ENCODE results near the gene CBY2. TPM values are rescaled to one million over a fixed set of nuclear protein-coding genes. Genes with fewer than 3 reads are reported as not detected.
"Not testable (repeated sequence)": the region's sequence is repeated elsewhere in the genome, so short reads cannot be mapped to it uniquely, and the experiment has no call there.

The CBY2 gene
- total and polyA plus RNA-seq, 2 experiments from 2014 or later = 0.15 to 0.42 TPM

GRCh38 chr13:45659536-45659935, 42.6 kb upstream of the CBY2 start:
- H3K4me1 ChIP-seq (ENCODE audit: insufficient read depth) = no peaks in the 10 kb centered on the region
- Mint-ChIP-seq H3K9me3 (peaks cover 7% of the 10 kb centered on the region; the same call in 2 of the 3 replicates), H3K4me3 (no peak overlapping the region), H3K4me1 (no peaks in the 10 kb centered on the region), H3K27me3 (ENCODE audit: insufficient read depth, low read depth, poor library complexity) (no peaks in the 10 kb centered on the region), H3K36me3 (ENCODE audit: low read depth) (no peaks in the 10 kb centered on the region), H3K27ac (no peak overlapping the region)
- no peak for DNase-seq (ENCODE audit: low spot score)
- TF ChIP-seq EZH2phosphoT487 (IDR thresholded peaks at IDR 0.05; ENCODE audit: unreplicated experiment) = no peak
- TF ChIP-seq ZNF462 (CRISPR knock-in tag; IDR thresholded peaks at IDR 0.05) = no peak
- TF ChIP-seq EZH2 (IDR thresholded peaks at IDR 0.05; ENCODE audit: low read depth, unreplicated experiment) = no peak
- no peak for TF ChIP-seq NANOG (IDR thresholded peaks at IDR 0.05; ENCODE audit: borderline replicate concordance)
- no peak for TF ChIP-seq JUNB (IDR thresholded peaks at IDR 0.05; ENCODE audit: unreplicated experiment)
- TF ChIP-seq STAT1 (IDR thresholded peaks at IDR 0.05; ENCODE audit: unreplicated experiment) = no peak
- no peak for TF ChIP-seq ETS1 (IDR thresholded peaks at IDR 0.05)
- no peak for TF ChIP-seq POLR2AphosphoS5 (IDR thresholded peaks at IDR 0.05; ENCODE audit: low read depth)
- TF ChIP-seq CREB1 (CRISPR knock-in tag; IDR thresholded peaks at IDR 0.05; ENCODE audit: low read depth) = no peak
- no peak for TF ChIP-seq ZNF331 (CRISPR knock-in tag; IDR thresholded peaks at IDR 0.05; ENCODE audit: low read depth)
- TF ChIP-seq CTCF (conservative IDR thresholded peaks at IDR 0.05; ENCODE audit: low read depth in 2 of 2) = no peak
- TF ChIP-seq ZNF114 (CRISPR knock-in tag; IDR thresholded peaks at IDR 0.05) = no peak
- no peaks in the 10 kb centered on the region for H3K27me3 ChIP-seq (ENCODE audit: insufficient read depth)
- H3F3A ChIP-seq (replicated peaks; ENCODE audit: low read depth) = no peaks in the 10 kb centered on the region
- H3K4me2 ChIP-seq = no peak overlapping the region
- no peaks in the 10 kb centered on the region for H3K36me3 ChIP-seq (ENCODE audit: insufficient read depth)
- H4K20me1 ChIP-seq (replicated peaks; ENCODE audit: insufficient read depth) = no peaks in the 10 kb centered on the region
- no peak overlapping the region for H2AFZ ChIP-seq
- H3K4me3 ChIP-seq = no peak overlapping the region
- H3K27ac ChIP-seq (ENCODE audit: low read depth) = no peak overlapping the region
- ATAC-seq = no peak
- peaks cover 3% of the 10 kb centered on the region; the same call in 1 of the 2 replicates for H3K9me2 ChIP-seq (ENCODE audit: insufficient read depth)
- no peaks in the 10 kb centered on the region for H3K79me2 ChIP-seq (replicated peaks; ENCODE audit: insufficient read depth)

- not testable (repeated sequence) for H3K27me3 ChIP-seq (ENCODE audit: insufficient read depth); H3K79me2 ChIP-seq (replicated peaks; ENCODE audit: insufficient read depth); H3K27ac Mint-ChIP-seq
Observed at GRCh38 chr13:45660458-45660857, 41.7 kb upstream of the CBY2 start.

More at GRCh38 chr13:45660458-45660857, 41.7 kb upstream of the CBY2 start:
- 0 out of 2 replicates have a peak overlapping the region, but pooled peaks have one; percentile 38 for H2AFZ ChIP-seq
- not testable (repeated sequence) for H3K36me3 ChIP-seq (ENCODE audit: insufficient read depth); H3K27ac ChIP-seq (ENCODE audit: low read depth); H3K27me3 Mint-ChIP-seq (ENCODE audit: insufficient read depth, low read depth, poor library complexity); H3K36me3 Mint-ChIP-seq (ENCODE audit: low read depth); H3K4me3 Mint-ChIP-seq; H4K20me1 ChIP-seq (replicated peaks; ENCODE audit: insufficient read depth); H3K4me2 ChIP-seq; H3K9me3 Mint-ChIP-seq; DNase-seq (ENCODE audit: low spot score); H3K4me1 Mint-ChIP-seq; H3F3A ChIP-seq (replicated peaks; ENCODE audit: low read depth); ATAC-seq; H3K4me3 ChIP-seq; H3K9me2 ChIP-seq (ENCODE audit: insufficient read depth); H3K4me1 ChIP-seq (ENCODE audit: insufficient read depth)
